ENCODE measurements around the gene RETSAT.
"Not testable (repeated sequence)": the region's sequence is repeated elsewhere in the genome, so short reads cannot be mapped to it uniquely, and the experiment has no call there.

RETSAT gene

GRCh38 chr2:85393836-85394235, 39.5 kb upstream of the RETSAT start:
- H3K4me3 ChIP-seq (ENCODE audit: low read depth, low read length): no peak overlapping the region
- DNase-seq (ENCODE audit: low read depth): no peak
- TF ChIP-seq, protein P1, sequence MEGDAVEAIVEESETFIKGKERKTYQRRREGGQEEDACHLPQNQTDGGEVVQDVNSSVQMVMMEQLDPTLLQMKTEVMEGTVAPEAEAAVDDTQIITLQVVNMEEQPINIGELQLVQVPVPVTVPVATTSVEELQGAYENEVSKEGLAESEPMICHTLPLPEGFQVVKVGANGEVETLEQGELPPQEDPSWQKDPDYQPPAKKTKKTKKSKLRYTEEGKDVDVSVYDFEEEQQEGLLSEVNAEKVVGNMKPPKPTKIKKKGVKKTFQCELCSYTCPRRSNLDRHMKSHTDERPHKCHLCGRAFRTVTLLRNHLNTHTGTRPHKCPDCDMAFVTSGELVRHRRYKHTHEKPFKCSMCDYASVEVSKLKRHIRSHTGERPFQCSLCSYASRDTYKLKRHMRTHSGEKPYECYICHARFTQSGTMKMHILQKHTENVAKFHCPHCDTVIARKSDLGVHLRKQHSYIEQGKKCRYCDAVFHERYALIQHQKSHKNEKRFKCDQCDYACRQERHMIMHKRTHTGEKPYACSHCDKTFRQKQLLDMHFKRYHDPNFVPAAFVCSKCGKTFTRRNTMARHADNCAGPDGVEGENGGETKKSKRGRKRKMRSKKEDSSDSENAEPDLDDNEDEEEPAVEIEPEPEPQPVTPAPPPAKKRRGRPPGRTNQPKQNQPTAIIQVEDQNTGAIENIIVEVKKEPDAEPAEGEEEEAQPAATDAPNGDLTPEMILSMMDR (IDR thresholded peaks at IDR 0.05; ENCODE audit: insufficient read depth, low read depth, low read length, missing control alignments): no peak

GRCh38 chr2:85390941-85391669, 36.8 kb upstream of the RETSAT start:
- DNase-seq (ENCODE audit: low read depth): peak; percentile 57
- no peak overlapping the region for H3K4me3 ChIP-seq (ENCODE audit: low read depth, low read length)
- TF ChIP-seq, protein P1 (IDR thresholded peaks at IDR 0.05; ENCODE audit: insufficient read depth, low read depth, low read length, missing control alignments): peak; percentile 62

DNA sequence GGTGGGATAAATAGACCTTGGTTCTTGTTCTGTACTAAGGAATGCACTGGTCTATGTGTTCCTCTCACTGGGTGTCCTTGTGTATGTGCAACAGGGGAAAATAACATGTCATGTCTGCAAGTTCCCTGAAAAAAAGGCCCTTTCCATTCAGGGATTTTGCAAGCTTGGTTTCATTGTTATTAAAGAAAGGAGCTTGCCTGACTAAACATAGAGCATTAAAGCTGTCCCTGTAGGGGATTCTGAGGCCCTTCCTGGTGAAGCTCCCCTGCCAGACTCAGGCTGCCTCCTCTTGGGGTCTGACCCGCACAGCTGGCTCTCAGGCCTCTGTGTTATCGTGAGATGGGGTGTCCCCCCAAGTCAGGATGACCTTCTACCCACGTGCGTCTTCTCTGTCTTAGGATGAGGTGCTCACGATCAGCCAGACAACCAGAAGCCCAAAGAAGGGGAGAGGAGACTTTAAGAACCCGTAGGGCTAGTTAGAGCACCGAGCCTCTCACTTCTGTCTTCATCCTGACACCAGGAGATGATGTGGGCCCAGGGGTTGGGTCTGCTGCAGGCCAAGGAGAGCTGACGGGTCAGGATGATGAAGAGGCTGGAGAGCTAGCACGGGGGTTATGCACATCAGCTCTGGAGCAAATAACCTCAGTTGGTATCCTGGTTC, 34.7 kb upstream of the RETSAT start:
- TF ChIP-seq, protein P1 (IDR thresholded peaks at IDR 0.05; ENCODE audit: insufficient read depth, low read depth, low read length, missing control alignments): no peak
- DNase-seq (ENCODE audit: low read depth): no peak
- H3K4me3 ChIP-seq (ENCODE audit: low read depth, low read length): no peak overlapping the region

DNA sequence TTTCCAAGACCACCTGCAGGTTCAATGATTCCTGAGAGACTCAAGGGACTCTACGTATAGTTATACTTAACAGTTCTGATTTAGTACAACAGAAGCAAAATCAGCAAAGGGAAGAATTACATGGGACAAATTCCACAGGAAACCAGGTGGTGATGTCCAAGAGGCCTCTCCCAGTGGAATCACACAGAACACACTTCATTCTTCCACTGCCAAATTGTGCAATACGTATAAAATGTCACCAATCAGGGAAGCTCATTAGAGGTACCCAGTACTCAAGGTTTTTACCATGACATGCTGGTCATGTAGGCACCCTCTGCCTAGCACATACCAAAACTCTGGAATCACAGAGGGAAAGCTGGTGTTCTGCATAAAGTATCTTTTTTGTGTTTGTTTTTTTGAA, 33.4 kb upstream of the RETSAT start:
- H3K4me3 ChIP-seq (ENCODE audit: low read depth, low read length): no peak overlapping the region
- no peak for DNase-seq (ENCODE audit: low read depth)
- TF ChIP-seq, protein P1 (IDR thresholded peaks at IDR 0.05; ENCODE audit: insufficient read depth, low read depth, low read length, missing control alignments): no peak

GRCh38 chr2:85385746-85386145, 31.4 kb upstream of the RETSAT start:
- TF ChIP-seq, protein P1 (IDR thresholded peaks at IDR 0.05; ENCODE audit: insufficient read depth, low read depth, low read length, missing control alignments): no peak
- DNase-seq (ENCODE audit: low read depth): no peak
- H3K4me3 ChIP-seq (ENCODE audit: low read depth, low read length): no peak overlapping the region

DNA sequence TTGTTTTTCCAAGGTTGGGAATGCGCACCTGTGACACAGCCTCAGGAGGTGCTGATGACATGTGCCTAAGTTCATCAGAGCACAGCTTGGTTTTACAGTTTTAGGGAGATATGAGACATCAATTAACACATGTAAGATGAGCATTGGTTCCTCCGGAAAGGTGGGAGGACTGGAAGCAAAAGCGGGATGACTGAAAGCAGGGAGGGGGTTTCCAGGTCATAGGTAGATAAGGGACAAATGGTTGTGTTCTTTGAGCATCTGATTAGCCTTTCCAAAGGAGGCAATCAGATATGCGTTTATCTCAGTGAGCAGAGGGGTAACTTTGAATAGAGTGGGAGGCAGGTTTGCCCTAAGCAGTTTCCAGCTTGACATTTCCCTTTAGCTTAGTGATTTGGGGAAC, 29.5 kb upstream of the RETSAT start:
- DNase-seq (ENCODE audit: low read depth): no peak

GRCh38 chr2:85383151-85383550, 28.8 kb upstream of the RETSAT start:
- not testable (repeated sequence) for H3K4me3 ChIP-seq (ENCODE audit: low read depth, low read length); DNase-seq (ENCODE audit: low read depth)

More for the DNA sequence above, 29.5 kb upstream of the RETSAT start:
- TF ChIP-seq, protein P1 (IDR thresholded peaks at IDR 0.05; ENCODE audit: insufficient read depth, low read depth, low read length, missing control alignments): no peak
- no peak overlapping the region for H3K4me3 ChIP-seq (ENCODE audit: low read depth, low read length)

Data from GM12865 (cell line).